ENCODE measurements around the gene DLD.

GRCh38 chr7:107874111-107874510 lies 16.9 kb upstream of the DLD start:
- TF ChIP-seq CTCF (IDR thresholded peaks at IDR 0.05) (no peak), POLR2A (IDR thresholded peaks at IDR 0.05) (no peak)
